ENCODE measurements around the gene CYFIP2. TPM values are rescaled to one million over a fixed set of nuclear protein-coding genes. Genes with fewer than 3 reads are reported as not detected.
A peak's percentile ranks its signal among the peaks of the same experiment; 100 is the strongest.

Gene CYFIP2
- polyA plus RNA-seq, 1 donor from 2014 or later: 366 TPM

DNA sequence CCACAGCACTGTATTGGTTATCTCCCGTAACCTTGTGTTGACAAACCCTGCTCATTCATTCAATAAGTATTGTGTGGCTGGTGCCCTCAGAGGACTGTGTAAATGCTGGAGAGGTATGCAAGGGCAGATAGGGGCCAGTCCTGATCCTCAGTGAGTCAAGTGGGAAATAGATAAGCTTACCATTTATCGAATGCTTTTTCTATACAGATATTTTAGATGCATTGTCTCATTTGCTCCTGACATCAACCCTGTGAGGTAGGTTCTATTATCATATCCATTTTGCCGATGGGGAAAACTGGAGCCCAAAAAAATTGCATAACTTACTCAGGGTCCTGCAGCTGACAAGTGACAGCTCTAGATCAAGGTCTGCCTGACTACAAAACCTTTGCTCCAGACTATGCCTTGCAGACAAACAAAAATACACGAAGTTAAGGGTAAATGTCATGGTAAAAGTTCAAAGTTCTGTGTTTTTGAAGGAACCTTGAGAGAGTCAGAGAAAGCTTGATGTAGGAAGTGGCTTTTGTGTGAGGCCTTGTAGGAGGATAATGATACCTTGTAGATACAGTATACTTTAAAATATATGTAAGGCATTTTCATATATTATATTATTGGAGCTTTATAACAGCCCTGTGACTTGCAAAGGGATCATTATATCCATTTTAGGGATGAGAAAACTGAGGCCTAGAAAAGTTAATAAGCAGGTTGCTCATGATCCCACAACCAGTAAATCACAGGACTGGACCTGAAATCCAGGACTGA, 22.7 kb downstream of the CYFIP2 start:
- H3K4me1 Mint-ChIP-seq: peaks cover 8 to 29% (median 15%) of the 10 kb centered on the region in 3 donors
- H3K4me3 Mint-ChIP-seq: no peak overlapping the region
- H3K9me3 Mint-ChIP-seq: peaks cover 0 to 2% (median 2%) of the 10 kb centered on the region in 3 donors
- peaks cover 2% of the 10 kb centered on the region for H3K27me3 Mint-ChIP-seq
- peak overlapping the region in 2 of 3 donors; percentile 58 to 59 for H3K27ac Mint-ChIP-seq
- H3K36me3 Mint-ChIP-seq: peaks cover 18% of the 10 kb centered on the region

DNA sequence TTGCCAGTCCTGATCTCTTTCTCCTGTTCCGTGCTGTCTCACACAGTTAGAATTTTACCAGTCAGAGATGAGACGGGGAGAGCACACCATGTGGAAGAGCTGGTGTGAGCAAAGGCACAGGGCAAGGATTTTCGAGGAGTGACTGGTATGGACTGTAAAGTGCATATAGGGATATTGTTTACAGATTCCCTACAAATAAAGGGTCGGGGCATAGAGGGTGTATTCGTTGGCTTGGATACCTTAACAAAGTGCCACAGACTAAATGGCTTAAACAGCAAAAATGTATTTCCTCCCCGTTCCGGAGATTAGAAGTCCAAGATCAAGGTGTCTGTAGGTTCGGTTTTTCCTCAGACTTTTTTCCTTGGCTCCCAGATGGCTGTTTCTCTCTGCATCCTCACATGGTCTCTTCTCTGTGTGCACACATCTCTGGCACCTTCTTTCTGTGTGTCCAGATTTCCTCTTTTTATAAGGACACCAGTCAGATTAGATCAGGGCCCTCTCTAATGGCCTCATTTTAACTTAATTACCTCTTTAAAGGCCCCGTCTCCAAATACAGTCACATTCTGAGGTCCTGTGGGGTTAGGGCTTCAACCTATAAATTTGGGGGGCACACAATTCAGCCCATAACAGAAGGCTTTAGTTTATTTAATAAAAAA, 23.4 kb downstream of the CYFIP2 start:
- peaks cover 0 to 2% (median 2%) of the 10 kb centered on the region in 3 donors for H3K9me3 Mint-ChIP-seq
- peak overlapping the region in 2 of 3 donors; percentile 59 to 85 for H3K27ac Mint-ChIP-seq
- no peak overlapping the region for H3K4me3 Mint-ChIP-seq
- no peaks in the 10 kb centered on the region for H3K27me3 Mint-ChIP-seq
- peaks cover 7 to 27% (median 14%) of the 10 kb centered on the region in 3 donors for H3K4me1 Mint-ChIP-seq
- peaks cover 18% of the 10 kb centered on the region for H3K36me3 Mint-ChIP-seq

DNA sequence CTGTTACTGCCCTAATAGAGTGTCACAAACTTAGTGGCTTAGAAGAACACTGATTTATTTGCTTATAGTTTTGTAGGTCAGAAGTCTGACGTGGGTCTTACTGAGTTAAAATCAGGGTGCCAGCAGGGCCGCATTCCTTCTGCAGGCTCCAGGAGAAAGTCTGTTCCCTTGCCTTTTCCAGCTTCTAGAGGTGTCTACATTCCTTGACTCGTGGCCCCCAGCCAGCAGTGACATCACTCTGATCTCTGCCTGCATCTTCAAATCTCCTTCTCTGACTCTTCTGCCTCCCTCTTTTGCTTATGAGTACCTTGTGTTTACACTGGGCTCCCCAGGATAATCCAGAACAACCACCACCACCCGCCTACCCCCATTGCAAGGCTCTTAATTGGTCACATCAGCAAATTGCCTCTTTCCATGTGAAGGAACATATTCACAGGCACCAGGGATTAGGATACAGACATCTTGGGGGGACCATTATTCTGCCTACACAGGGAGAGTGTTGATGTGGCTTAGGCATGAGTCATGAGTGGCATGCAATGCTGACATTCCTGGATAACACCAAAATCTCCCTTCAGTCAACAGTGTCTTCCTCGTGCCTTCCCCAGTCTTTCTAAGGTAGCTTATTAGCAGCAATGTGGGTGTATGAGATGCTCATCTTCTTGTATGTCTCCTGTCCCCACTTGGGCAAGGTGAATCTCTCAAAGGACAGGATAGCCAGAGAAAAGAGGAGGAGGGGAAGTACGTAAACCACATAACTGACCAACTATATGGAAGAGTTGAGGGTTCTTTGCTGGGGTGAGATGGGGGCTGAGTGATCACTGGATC, 24.4 kb downstream of the CYFIP2 start:
- peaks cover 11 to 29% (median 20%) of the 10 kb centered on the region in 3 donors for H3K4me1 Mint-ChIP-seq
- peaks cover 23% of the 10 kb centered on the region for H3K36me3 Mint-ChIP-seq
- peak overlapping the region in 1 of 4 donors; percentile 53 for H3K4me3 Mint-ChIP-seq
- H3K27me3 Mint-ChIP-seq: no peaks in the 10 kb centered on the region
- peaks cover 0 to 2% (median 2%) of the 10 kb centered on the region in 3 donors for H3K9me3 Mint-ChIP-seq
- peak overlapping the region in 2 of 3 donors; percentile 85 to 90 for H3K27ac Mint-ChIP-seq

DNA sequence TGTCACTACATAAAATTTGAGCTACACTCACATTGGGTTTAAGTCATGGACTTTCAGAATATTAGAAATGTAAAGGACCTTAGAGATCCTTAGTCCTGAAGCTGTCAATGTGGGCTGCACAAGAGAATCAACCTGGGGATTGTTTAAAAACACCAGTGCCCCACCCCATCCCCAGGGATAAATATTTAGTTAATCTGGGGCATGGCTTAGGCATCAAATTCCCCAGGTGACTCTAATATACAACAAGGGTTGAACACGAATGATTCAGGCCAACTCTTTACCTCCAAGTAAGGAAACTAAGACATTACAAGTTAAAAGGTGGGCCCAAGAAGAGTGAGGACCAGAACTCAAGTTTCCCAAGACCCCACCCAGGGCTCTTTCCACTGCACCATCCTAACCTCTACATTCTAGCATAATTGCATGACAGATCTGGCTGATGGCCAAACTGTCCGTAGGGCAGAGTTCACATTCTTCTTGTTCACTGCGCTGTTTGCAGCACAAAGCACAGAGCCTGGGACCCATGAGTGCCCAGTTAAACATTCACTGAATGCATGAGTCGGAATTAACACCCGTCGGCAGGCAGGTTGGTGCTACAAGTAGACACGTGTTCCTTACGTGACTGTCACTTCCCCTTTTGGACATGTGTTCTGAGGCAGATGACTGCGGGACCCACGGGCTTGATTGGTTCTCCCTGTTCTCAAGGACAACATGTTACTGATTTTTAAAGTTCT, 25.2 kb downstream of the CYFIP2 start:
- Mint-ChIP-seq H3K36me3 (peaks cover 22% of the 10 kb centered on the region), H3K4me1 (peaks cover 16 to 35% (median 23%) of the 10 kb centered on the region in 3 donors), H3K4me3 (peak overlapping the region in 3 of 4 donors; percentile 20 to 53 (median 51)), H3K27me3 (no peaks in the 10 kb centered on the region), H3K27ac (peak overlapping the region; percentile 85 to 90 (median 90)), H3K9me3 (peaks cover 0 to 2% (median 2%) of the 10 kb centered on the region in 3 donors)

DNA sequence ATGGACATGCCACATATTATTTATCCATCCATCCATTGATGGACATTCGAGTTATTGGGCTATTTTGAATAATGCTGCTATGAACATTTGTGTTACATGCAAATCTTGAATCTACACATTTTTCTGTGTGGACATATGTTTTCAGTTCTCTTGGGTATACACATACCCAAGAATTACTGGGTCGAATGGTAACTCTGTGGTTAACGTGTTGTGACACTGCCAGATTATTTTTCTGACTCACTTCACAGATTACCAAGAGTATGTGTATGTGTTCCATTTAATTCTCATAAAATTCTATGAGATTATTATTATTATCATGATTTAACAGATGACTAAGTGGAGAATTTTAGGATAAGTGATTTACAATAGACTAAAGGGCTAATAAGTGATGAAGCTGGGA, 26.7 kb downstream of the CYFIP2 start:
- Mint-ChIP-seq H3K4me3 (no peak overlapping the region), H3K9me3 (peaks cover 0 to 2% (median 2%) of the 10 kb centered on the region in 3 donors), H3K36me3 (peaks cover 22% of the 10 kb centered on the region), H3K27ac (peak overlapping the region in 1 of 3 donors; percentile 12), H3K27me3 (no peaks in the 10 kb centered on the region), H3K4me1 (peaks cover 16 to 38% (median 23%) of the 10 kb centered on the region in 3 donors)

DNA sequence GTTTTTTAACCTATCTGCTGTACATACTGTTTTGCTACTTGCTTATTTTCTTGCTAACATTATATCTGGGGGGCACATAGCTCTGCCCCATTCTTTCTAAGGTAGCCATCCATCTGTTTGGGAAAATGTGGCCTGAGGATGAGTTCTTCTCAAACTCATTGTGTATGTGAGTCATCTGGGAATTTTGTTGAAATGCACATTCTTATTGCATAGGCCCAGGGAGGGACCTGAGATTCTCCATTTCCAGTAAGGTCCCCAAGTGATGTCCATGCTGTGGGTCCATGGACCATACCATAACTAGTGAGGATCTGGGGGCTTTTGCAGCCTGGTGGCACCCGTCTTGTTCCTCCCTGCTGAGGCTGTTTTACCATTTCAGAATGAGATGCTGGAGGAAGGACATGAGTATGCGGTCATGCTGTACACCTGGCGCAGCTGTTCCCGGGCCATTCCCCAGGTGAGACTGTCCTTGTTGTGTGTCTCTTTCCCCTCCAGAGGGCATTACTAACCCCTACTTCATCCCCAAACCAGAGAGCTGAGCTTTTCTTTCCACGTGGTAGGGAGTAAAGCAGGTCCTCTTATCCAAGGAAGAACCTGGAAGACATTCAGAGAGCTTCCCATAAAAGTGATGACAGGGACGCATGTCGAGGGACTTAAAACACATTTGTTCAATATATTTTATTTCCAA, 28.6 kb downstream of the CYFIP2 start:
- Mint-ChIP-seq H3K9me3 (peaks cover 0 to 2% (median 2%) of the 10 kb centered on the region in 3 donors), H3K27ac (peak overlapping the region in 2 of 3 donors; percentile 73 to 87), H3K27me3 (no peaks in the 10 kb centered on the region), H3K4me3 (peak overlapping the region in 2 of 4 donors; percentile 30 to 72), H3K4me1 (peaks cover 16 to 36% (median 26%) of the 10 kb centered on the region in 3 donors), H3K36me3 (peaks cover 20% of the 10 kb centered on the region)

DNA sequence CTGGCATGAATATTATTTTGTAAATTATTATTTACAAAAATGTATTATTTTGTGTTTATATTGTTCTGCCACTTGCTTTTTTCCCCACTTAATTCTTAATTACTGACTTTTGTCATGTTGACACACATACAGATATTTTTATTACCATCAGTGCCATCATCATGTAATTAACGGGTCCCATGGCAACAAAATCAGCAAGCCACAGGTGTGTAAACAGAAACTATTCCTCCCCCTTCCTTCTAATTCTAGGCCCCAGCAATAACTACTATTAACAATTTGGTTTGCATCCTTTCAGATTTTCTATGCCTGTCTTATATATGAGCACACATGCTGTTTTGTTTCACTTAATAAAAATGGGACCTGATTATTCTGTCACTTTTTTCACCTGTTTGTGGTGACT, 29.3 kb downstream of the CYFIP2 start:
- Mint-ChIP-seq H3K27me3 (no peaks in the 10 kb centered on the region), H3K9me3 (peaks cover 0 to 2% (median 2%) of the 10 kb centered on the region in 3 donors), H3K36me3 (peaks cover 21% of the 10 kb centered on the region), H3K4me1 (peaks cover 16 to 34% (median 25%) of the 10 kb centered on the region in 3 donors), H3K4me3 (peak overlapping the region in 3 of 4 donors; percentile 3 to 55 (median 34)), H3K27ac (peak overlapping the region; percentile 73 to 87 (median 85))

DNA sequence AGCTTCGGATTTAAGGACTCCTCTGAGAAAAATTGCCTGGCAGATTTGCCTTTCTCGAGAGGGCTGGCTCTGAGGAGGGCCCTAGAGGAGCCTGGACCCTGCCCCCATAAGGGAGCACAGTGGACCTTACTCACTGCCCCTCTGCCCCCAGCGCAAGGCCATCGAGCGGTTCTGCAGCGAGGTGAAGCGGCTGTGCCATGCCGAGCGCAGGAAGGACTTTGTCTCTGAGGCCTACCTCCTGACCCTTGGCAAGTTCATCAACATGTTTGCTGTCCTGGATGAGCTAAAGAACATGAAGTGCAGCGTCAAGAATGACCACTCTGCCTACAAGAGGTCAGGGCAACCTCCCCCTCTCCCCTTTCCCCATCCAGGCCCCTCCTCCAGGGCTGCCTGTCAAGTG, 34.6 kb downstream of the CYFIP2 start:
- Mint-ChIP-seq H3K27me3 (no peaks in the 10 kb centered on the region), H3K9me3 (no peaks in the 10 kb centered on the region), H3K4me1 (peaks cover 4 to 6% (median 6%) of the 10 kb centered on the region in 3 donors), H3K27ac (no peak overlapping the region), H3K36me3 (peaks cover 9% of the 10 kb centered on the region), H3K4me3 (no peak overlapping the region)

DNA sequence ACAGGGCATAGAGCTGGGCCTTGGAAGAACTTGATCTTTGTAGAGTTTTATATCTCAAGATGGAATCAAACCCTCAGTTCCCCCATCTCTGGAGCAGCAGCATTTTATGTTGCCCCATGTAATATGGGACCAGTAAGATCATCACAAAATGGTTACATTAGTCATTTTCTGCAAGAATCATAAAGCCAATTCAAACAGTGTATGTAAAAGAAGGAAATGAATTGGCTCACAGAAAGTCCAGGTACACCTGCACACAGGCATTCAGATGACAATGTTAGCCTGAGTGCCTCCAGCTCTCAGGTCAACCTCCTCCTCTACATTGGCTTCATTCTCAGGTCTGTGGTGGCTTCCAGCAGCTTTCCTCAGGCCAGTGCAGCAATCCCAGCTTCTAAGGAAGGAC, 35.1 kb downstream of the CYFIP2 start:
- H3K27me3 Mint-ChIP-seq: no peaks in the 10 kb centered on the region
- H3K27ac Mint-ChIP-seq: peak overlapping the region in 2 of 3 donors; percentile 54 to 59
- peaks cover 9% of the 10 kb centered on the region for H3K36me3 Mint-ChIP-seq
- no peaks in the 10 kb centered on the region for H3K9me3 Mint-ChIP-seq
- H3K4me3 Mint-ChIP-seq: no peak overlapping the region
- H3K4me1 Mint-ChIP-seq: peaks cover 0 to 8% (median 6%) of the 10 kb centered on the region in 3 donors

DNA sequence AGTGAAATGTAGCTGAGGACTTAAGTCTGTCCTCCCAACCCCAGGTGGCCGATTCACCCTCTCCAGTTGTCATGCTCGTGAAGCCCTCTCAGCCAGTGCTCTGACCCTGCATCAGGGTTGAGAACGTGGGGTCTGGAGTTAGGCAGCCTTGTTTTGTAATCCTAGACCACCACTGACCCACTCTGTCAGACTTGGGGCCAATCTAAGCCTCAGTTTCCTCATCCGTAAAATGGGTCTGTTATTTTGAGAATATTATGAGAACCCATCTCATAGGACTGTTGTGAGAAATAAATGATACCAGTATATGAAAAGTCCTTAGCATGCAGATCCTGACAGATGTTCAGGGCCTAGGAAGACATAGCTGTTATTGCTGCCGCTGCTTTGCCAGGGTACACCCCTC, 37.1 kb downstream of the CYFIP2 start:
- Mint-ChIP-seq H3K27ac (peak overlapping the region; percentile 59 to 80 (median 59)), H3K27me3 (no peaks in the 10 kb centered on the region), H3K4me3 (no peak overlapping the region), H3K9me3 (no peaks in the 10 kb centered on the region), H3K36me3 (peaks cover 9% of the 10 kb centered on the region), H3K4me1 (peaks cover 11 to 24% (median 19%) of the 10 kb centered on the region in 3 donors)

DNA sequence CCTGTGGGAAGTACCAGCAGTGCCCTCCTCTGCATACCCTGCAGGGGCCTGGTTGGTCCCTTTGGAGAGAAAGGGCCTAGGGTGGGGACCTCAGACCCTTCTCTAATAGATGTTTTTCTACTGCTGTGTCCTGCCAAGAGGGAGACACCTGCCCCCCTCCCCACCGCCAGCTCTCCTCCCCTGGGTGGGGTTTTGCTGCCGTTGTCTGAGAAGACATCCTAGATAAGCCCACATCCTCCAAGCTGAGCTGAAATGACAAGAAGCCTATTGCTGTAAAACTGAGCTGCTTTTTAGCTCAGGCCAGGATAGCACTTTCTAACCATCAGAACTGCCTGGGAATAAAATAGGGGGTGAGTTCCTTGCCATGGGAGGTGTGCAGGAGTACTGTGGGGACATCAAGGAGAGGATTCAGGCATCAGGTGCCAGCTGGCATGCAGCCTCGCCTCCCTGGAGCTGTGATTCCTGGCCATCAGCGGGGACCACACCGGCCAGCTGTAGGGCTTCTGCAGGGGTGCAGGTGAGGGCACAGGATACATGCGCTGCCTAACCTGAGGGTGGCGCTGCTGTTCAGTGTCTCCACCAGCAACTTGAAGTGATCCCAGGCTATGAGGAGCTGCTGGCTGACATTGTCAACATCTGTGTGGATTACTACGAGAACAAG, 37.9 kb downstream of the CYFIP2 start:
- H3K27ac Mint-ChIP-seq: peak overlapping the region in 2 of 3 donors; percentile 80 to 84
- peaks cover 12 to 29% (median 24%) of the 10 kb centered on the region in 3 donors for H3K4me1 Mint-ChIP-seq
- H3K36me3 Mint-ChIP-seq: peaks cover 9% of the 10 kb centered on the region
- no peaks in the 10 kb centered on the region for H3K27me3 Mint-ChIP-seq
- H3K9me3 Mint-ChIP-seq: no peaks in the 10 kb centered on the region
- H3K4me3 Mint-ChIP-seq: no peak overlapping the region

DNA sequence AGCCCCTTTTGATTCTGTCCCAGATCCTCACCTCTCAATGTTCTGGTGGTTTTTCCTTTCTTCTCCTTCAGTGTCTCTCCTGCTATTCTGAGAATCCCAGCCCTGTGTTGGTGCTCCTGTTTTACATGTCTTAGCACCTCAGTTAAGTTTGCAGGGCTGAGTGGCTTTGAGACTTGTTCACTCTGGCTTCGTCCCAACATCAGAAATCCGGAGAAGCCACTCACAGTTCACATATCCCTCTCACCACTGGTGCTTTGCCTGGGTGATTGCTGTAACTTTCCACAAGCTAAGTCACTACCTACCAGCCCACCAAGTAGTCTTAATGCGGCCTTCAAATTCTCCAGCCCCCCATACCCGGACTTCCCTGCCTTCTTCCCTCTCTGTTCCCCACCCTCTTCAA, 40.2 kb downstream of the CYFIP2 start:
- H3K36me3 Mint-ChIP-seq: peaks cover 8% of the 10 kb centered on the region

More for the DNA sequence above, 40.2 kb downstream of the CYFIP2 start:
- H3K4me1 Mint-ChIP-seq: peaks cover 18 to 33% (median 26%) of the 10 kb centered on the region in 3 donors
- H3K27ac Mint-ChIP-seq: peak overlapping the region; percentile 74 to 94 (median 92)
- H3K27me3 Mint-ChIP-seq: no peaks in the 10 kb centered on the region
- H3K4me3 Mint-ChIP-seq: peak overlapping the region in 1 of 4 donors; percentile 16
- no peaks in the 10 kb centered on the region for H3K9me3 Mint-ChIP-seq

Data from IgD-negative memory B cell (primary cell).